HG02870 (cell line): Measurements from ENCODE around the gene SLC39A6.
"Not testable (repeated sequence)": the region's sequence is repeated elsewhere in the genome, so short reads cannot be mapped to it uniquely, and the experiment has no call there.

ENCODE experiments used
- ATAC-seq: cut with Tn5 transposase; IDR thresholded peaks from one replicate; pipeline ENCODE4 v1.9.1; 2021; ENCODE audit warnings: mild to moderate bottlenecking, moderate library complexity; ENCODE audit not compliant: unreplicated experiment

SLC39A6 gene

GRCh38 chr18:36141576-36141975 is 12.4 kb upstream of the SLC39A6 start:
- no peak for ATAC-seq

GRCh38 chr18:36139245-36139644 is 10.1 kb upstream of the SLC39A6 start:
- no peak for ATAC-seq

GRCh38 chr18:36135264-36135663 is 6.1 kb upstream of the SLC39A6 start:
- ATAC-seq, result no peak

GRCh38 chr18:36132756-36133155 is 3.6 kb upstream of the SLC39A6 start:
- ATAC-seq, result no peak

- ATAC-seq, result no peak
Observed at GRCh38 chr18:36131692-36132483, 2.7 kb upstream of the SLC39A6 start.

- ATAC-seq, result no peak
Observed at GRCh38 chr18:36130883-36131653, 1.9 kb upstream of the SLC39A6 start.

GRCh38 chr18:36130039-36130831 is 1.1 kb upstream of the SLC39A6 start:
- peak; percentile 18 for ATAC-seq

- peak; percentile 13 for ATAC-seq
Observed at GRCh38 chr18:36128907-36129299, 237 bp downstream of the SLC39A6 start.

GRCh38 chr18:36128530-36128870 is 640 bp downstream of the SLC39A6 start:
- ATAC-seq, result no peak

- no peak for ATAC-seq
Observed at GRCh38 chr18:36127836-36128529, 1.2 kb downstream of the SLC39A6 start.

GRCh38 chr18:36126668-36127067 is 2.5 kb downstream of the SLC39A6 start:
- ATAC-seq, result no peak

GRCh38 chr18:36124841-36125240 is 4.3 kb downstream of the SLC39A6 start:
- ATAC-seq, result no peak

- no peak for ATAC-seq
Observed at GRCh38 chr18:36120297-36120696, 8.8 kb downstream of the SLC39A6 start.

- ATAC-seq, result not testable (repeated sequence)
Observed at GRCh38 chr18:36116771-36117170, 12.4 kb downstream of the SLC39A6 start.

- no peak for ATAC-seq
Observed at GRCh38 chr18:36114738-36115137, 14.4 kb downstream of the SLC39A6 start.

GRCh38 chr18:36114251-36114650 is 14.9 kb downstream of the SLC39A6 start:
- no peak for ATAC-seq

GRCh38 chr18:36112302-36112701 is 16.8 kb downstream of the SLC39A6 start:
- no peak for ATAC-seq

- ATAC-seq, result no peak
Observed at GRCh38 chr18:36109737-36110136, 19.4 kb downstream of the SLC39A6 start.

- ATAC-seq, result no peak
Observed at GRCh38 chr18:36108601-36109000, 20.5 kb downstream of the SLC39A6 start.

- no peak for ATAC-seq
Observed at GRCh38 chr18:36108196-36108595, 20.9 kb downstream of the SLC39A6 start.

- ATAC-seq, result no peak
Observed at GRCh38 chr18:36107477-36107876, 21.7 kb downstream of the SLC39A6 start.
